Keratinocyte (primary cell): ENCODE measurements around the gene CSDE1. TPM values are rescaled to one million over a fixed set of nuclear protein-coding genes. Genes with fewer than 3 reads are reported as not detected.
A peak's percentile ranks its signal among the peaks of the same experiment; 100 is the strongest.

Source experiments
- DNase-seq: peaks from one replicate; pipeline ENCODE4 v3.0.0-alpha.2; 2011; ENCODE audit warnings: low read depth, missing footprints, low spot score
- FAIRE-seq: peaks from 2 replicates; lab custom pipeline; 2011; peaks lifted over from hg19 to GRCh38; lab: Jason Lieb, UNC
- H2AFZ ChIP-seq: 2 replicates; pipeline ENCODE4 v1.6.0; 2012; ENCODE audit warnings: low read length, control low read depth, inconsistent platforms; ENCODE audit not compliant: control insufficient read depth
- H3K27ac ChIP-seq: 2 replicates; pipeline ENCODE4 v1.5.1; 2011; ENCODE audit warnings: low read length; ENCODE audit not compliant: control insufficient read depth, insufficient read depth
- H3K27me3 ChIP-seq: 3 replicates; pipeline ENCODE4 v1.6.0; 2011; ENCODE audit warnings: low read length; ENCODE audit not compliant: control insufficient read depth, insufficient read depth; ENCODE audit errors: extremely low read depth
- H3K36me3 ChIP-seq, 2 experiments: 2 replicates in 1 of 2; 3 replicates in 1 of 2; pipeline ENCODE4 v1.5.1; 2011; ENCODE audit warnings: low read length in 2 of 2, mild to moderate bottlenecking in 1 of 2; ENCODE audit not compliant: control insufficient read depth in 2 of 2, insufficient read depth in 2 of 2; ENCODE audit errors: extremely low read depth in 1 of 2
- H3K4me1 ChIP-seq: 3 replicates; pipeline ENCODE4 v1.5.1; 2011; ENCODE audit warnings: low read length; ENCODE audit not compliant: control insufficient read depth, insufficient read depth; ENCODE audit errors: extremely low read depth
- H3K4me2 ChIP-seq: 3 replicates; pipeline ENCODE4 v1.6.0; 2011; ENCODE audit warnings: low read depth, low read length; ENCODE audit not compliant: control insufficient read depth, insufficient read depth; ENCODE audit errors: extremely low read depth
- H3K4me3 ChIP-seq, 3 experiments: fragments of 200-600 bp in 1 of 3; sonication (generic) in 1 of 3; 2 replicates in 2 of 3; 3 replicates in 1 of 3; pipeline ENCODE4 v1.5.1; 2011 to 2016; ENCODE audit warnings: low read length in 3 of 3, mild to moderate bottlenecking in 3 of 3, control low read depth in 2 of 3, inconsistent platforms in 1 of 3, low read depth in 1 of 3, mixed read lengths in 1 of 3, mixed run types in 1 of 3, moderate library complexity in 1 of 3; ENCODE audit not compliant: control insufficient read depth in 2 of 3, insufficient read depth in 2 of 3; ENCODE audit errors: extremely low read depth in 1 of 3
- H3K79me2 ChIP-seq: 2 replicates; pipeline ENCODE4 v1.6.0; 2012; ENCODE audit warnings: low read length; ENCODE audit not compliant: control insufficient read depth, insufficient read depth
- H3K9ac ChIP-seq: 3 replicates; pipeline ENCODE4 v1.6.0; 2011; ENCODE audit warnings: low read length; ENCODE audit not compliant: control insufficient read depth, insufficient read depth; ENCODE audit errors: extremely low read depth
- H3K9me1 ChIP-seq: 3 replicates; pipeline ENCODE4 v1.6.0; 2011; ENCODE audit warnings: low read length; ENCODE audit not compliant: control insufficient read depth, insufficient read depth; ENCODE audit errors: extremely low read depth
- H3K9me3 ChIP-seq: 2 replicates; pipeline ENCODE4 v1.5.1; 2012; ENCODE audit warnings: low read depth, low read length; ENCODE audit not compliant: control insufficient read depth
- H4K20me1 ChIP-seq: 3 replicates; pipeline ENCODE4 v1.6.0; 2011; ENCODE audit warnings: low read length; ENCODE audit not compliant: control insufficient read depth, insufficient read depth; ENCODE audit errors: extremely low read depth
- CTCF ChIP-seq, 3 experiments: IDR thresholded peaks in 1 of 3; conservative IDR thresholded peaks in 1 of 3; optimal IDR thresholded peaks in 1 of 3; 2 replicates in 2 of 3; 3 replicates in 1 of 3; pipeline versions ENCODE3 to v1.5.1; 2011; ENCODE audit warnings: low read length in 3 of 3, mild to moderate bottlenecking in 3 of 3, moderate library complexity in 2 of 3, control low read depth in 1 of 3, inconsistent platforms in 1 of 3; ENCODE audit not compliant: insufficient read depth in 2 of 3; ENCODE audit errors: extremely low read depth in 1 of 3
- EZH2 ChIP-seq: IDR thresholded peaks from one replicate; pipeline ENCODE4 v1.6.1; 2012; ENCODE audit warnings: inconsistent platforms, mild to moderate bottlenecking, low read length, moderate library complexity
- dilution Hi-C: fragments of 300-500 bp; cut with MboI; formaldehyde crosslinking; loops from one replicate; pipeline ENCODE4 v1.7.0; 2020; ENCODE audit warnings: low sequenced_read_pairs; ENCODE audit not compliant: extremely low pct_ligation_motif_present
- polyA plus RNA-seq, 5 experiments: library from polyadenylated mRNA; depleted of rRNA in 3 of 5; stranded (reverse) in 3 of 5; stranded (forward) in 1 of 5; unstranded in 1 of 5; fragments of >200 nt; gene quantifications; 1 replicate in 1 of 5; 2 replicates in 3 of 5; 3 replicates in 1 of 5; pipeline versions ENCODE4 v1.2.1 to v1.2.3, GENCODE V29; 2011 to 2012; ENCODE audit warnings: missing spikeins in 2 of 5, low read depth in 1 of 5, low replicate concordance in 1 of 5

Gene CSDE1
- polyA plus RNA-seq, 1 donor (not counting 4 experiments of a cell fraction or from before 2014, with no cell fraction given): 268 TPM

GRCh38 chr1:114703242-114703641 is 54.5 kb downstream of the CSDE1 start:
- FAIRE-seq (no peak), DNase-seq (no peak)
- no peaks in the 10 kb centered on the region for H3K27me3 ChIP-seq
- H3K4me1 ChIP-seq: peaks cover 8% of the 10 kb centered on the region
- peaks cover 6 to 16% of the 10 kb centered on the region in 2 experiments for H3K36me3 ChIP-seq
- dilution Hi-C loops: no loop called here
- H3K4me2 ChIP-seq: no peak overlapping the region
- TF ChIP-seq CTCF (optimal IDR thresholded peaks at IDR 0.05 in 1 of 3, IDR thresholded peaks at IDR 0.05 in 1 of 3, conservative IDR thresholded peaks at IDR 0.05 in 1 of 3; ENCODE audit: extremely low read depth in 1 of 3, insufficient read depth in 2 of 3, low read length in 3 of 3): no peak
- TF ChIP-seq EZH2: no peak
- no peak overlapping the region for H2AFZ ChIP-seq
- no peaks in the 10 kb centered on the region for H3K9me3 ChIP-seq
- no peak overlapping the region for H3K27ac ChIP-seq
- H3K4me3 ChIP-seq: no peak overlapping the region
- H4K20me1 ChIP-seq: no peaks in the 10 kb centered on the region
- H3K9me1 ChIP-seq: no peaks in the 10 kb centered on the region
- no peak overlapping the region for H3K9ac ChIP-seq
- H3K79me2 ChIP-seq: no peaks in the 10 kb centered on the region

GRCh38 chr1:114702737-114703136 is 55.0 kb downstream of the CSDE1 start:
- TF ChIP-seq CTCF (optimal IDR thresholded peaks at IDR 0.05 in 1 of 3, IDR thresholded peaks at IDR 0.05 in 1 of 3, conservative IDR thresholded peaks at IDR 0.05 in 1 of 3; ENCODE audit: extremely low read depth in 1 of 3, insufficient read depth in 2 of 3, low read length in 3 of 3): no peak
- TF ChIP-seq EZH2: no peak
- FAIRE-seq (peak; percentile 91), DNase-seq (no peak)
- H2AFZ ChIP-seq: no peak overlapping the region
- no peaks in the 10 kb centered on the region for H3K27me3 ChIP-seq
- H3K9me3 ChIP-seq: no peaks in the 10 kb centered on the region
- no peak overlapping the region for H3K9ac ChIP-seq
- H3K4me3 ChIP-seq: no peak overlapping the region
- no peaks in the 10 kb centered on the region for H3K79me2 ChIP-seq
- peaks cover 5 to 12% of the 10 kb centered on the region in 2 experiments for H3K36me3 ChIP-seq
- dilution Hi-C loops: no loop called here
- peaks cover 8% of the 10 kb centered on the region for H3K4me1 ChIP-seq
- H3K9me1 ChIP-seq: no peaks in the 10 kb centered on the region
- H3K4me2 ChIP-seq: no peak overlapping the region
- H4K20me1 ChIP-seq: no peaks in the 10 kb centered on the region
- no peak overlapping the region for H3K27ac ChIP-seq
